Psoas muscle (tissue), 8 donors: Measurements from ENCODE around the gene SASH3. TPM values are rescaled to one million over a fixed set of nuclear protein-coding genes. Genes with fewer than 3 reads are reported as not detected.

Experiments used
- ATAC-seq, 4 donors: fragments of 200-7000 bp; cut with Tn5 transposase; one replicate each; pipeline ENCODE4 v1.9.1; 2020; ENCODE audit warnings: moderate library complexity in 3 of 4, mild to moderate bottlenecking in 2 of 4
- DNase-seq, 2 donors: peaks; one replicate each; pipeline ENCODE4 v3.0.0-alpha.2; 2020
- H3K27ac ChIP-seq: fragments of 200-600 bp; one replicate; pipeline ENCODE4 v1.8.0; 2022
- H3K27me3 ChIP-seq, 3 donors: fragments of 200-600 bp in 1 of 3; one replicate each; pipeline versions ENCODE4 v1.6.1 to v1.8.0; 2013 to 2022; ENCODE audit warnings: low read length in 2 of 3, mild to moderate bottlenecking in 2 of 3, moderate library complexity in 1 of 3; ENCODE audit not compliant: insufficient read depth in 3 of 3
- H3K36me3 ChIP-seq, 2 donors: fragments of 200-600 bp in 1 of 2; one replicate each; pipeline versions ENCODE4 v1.6.1 to v1.8.0; 2013 to 2022; ENCODE audit warnings: low read depth in 1 of 2, mild to moderate bottlenecking in 1 of 2, moderate library complexity in 1 of 2; ENCODE audit not compliant: insufficient read depth in 1 of 2
- H3K4me1 ChIP-seq: fragments of 200-600 bp; one replicate; pipeline ENCODE4 v1.8.0; 2022
- H3K4me3 ChIP-seq: fragments of 200-600 bp; one replicate; pipeline ENCODE4 v1.8.0; 2022; ENCODE audit warnings: mild to moderate bottlenecking
- H3K9me3 ChIP-seq: fragments of 200-600 bp; one replicate; pipeline ENCODE4 v1.8.0; 2022
- WGBS, 3 donors: extraction: QIAGEN DNeasy Blood & Tissue Kit; methylation state at CpG; one replicate each; pipeline versions ENCODE4 v1.1.6 to v1.1.7; 2013; 5-methylcytosine and 5-hydroxymethylcytosine counted together
- intact Hi-C, 2 donors: fragments of 100-400 bp; cut with DNase I; formaldehyde crosslinking; loops; one replicate each; pipeline versions ENCODE4 v1.11.0 to v1.14.2; 2022
- polyA plus RNA-seq, 3 donors: library from polyadenylated mRNA; stranded (reverse); fragments of 200-250 nt; gene quantifications; one replicate each; pipeline ENCODE4 v1.2.3, GENCODE V29; 2013
- total RNA-seq, 4 donors: library from RNA; stranded (reverse); fragmentation: NEBNext Ultra II Directional in 2 of 4; extraction: Animal tissue kit (Norgen Biotek cat#: 25700) in 2 of 4; gene quantifications; one replicate each; pipeline versions ENCODE4 v1.2.1 to v1.2.4, GENCODE V29; 2021 to 2023
- TF ChIP-seq, protein P1 (sequence below): fragments of 200-600 bp; IDR thresholded peaks from one replicate; pipeline ENCODE4 v1.8.0; 2022; ENCODE audit warnings: antibody characterized with exemption
- donor health status: healthy with polysubstance abuse.
- donor health status: DM: no; HTN: no; CAD: no; lungs with moderate emphysema.
- donor health status: Bipolar disorder and iron deficiency.
- donor health status: healthy.
- donor health status: DM: yes; HTN: yes; CAD: no.
- donor health status: DM: no; HTN: no; CAD: no.
- donor health status: DM: no; HTN: no; CAD: no.
- donor health status: DM: yes; HTN: yes; CAD: no.

The SASH3 gene
- total and polyA plus RNA-seq, 7 donors, result 0.58 to 2.5 (median 2.2) TPM

DNA sequence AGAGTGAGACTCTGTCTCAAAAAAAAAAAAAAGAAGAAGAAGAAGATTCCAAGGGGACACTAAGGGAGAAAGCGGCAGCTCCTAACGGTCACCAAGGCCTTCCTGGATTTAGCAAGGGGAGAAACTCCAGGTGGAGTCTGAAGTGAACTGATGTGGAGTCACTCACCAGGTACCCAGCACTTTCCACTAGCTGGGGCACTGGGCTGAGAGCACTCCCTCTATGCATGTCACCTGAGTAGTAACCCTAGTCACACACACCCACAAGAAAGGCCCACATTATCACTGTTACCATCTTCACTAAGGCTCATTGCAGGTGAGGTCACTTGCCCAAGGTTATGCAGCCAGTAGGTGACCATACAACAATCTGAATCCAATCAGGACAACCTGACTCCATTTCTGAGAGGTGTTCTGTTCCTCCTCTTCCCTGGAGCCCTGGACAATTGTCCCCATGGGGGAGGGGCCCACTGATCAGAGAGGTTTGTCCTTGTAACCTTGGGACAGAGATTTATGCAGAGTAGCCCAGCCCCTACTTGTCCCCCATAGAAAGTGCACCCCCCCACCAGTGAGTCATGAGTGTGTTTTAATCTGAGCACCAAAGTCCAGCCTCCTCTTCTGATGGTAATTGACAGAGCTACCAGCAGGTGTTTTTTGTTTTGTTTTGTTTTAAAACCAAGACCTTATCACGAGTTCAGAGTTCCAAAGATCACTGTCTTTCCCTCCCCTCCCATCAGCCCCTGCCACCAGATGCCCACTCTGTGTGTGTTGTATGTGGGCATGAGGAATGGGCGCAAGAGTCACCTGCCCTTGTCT is 5.9 kb upstream of the SASH3 start:
- WGBS, 3 donors, result 79 to 87% (median 79%) methylated on average over 4 of the region's 4 CpGs
- Histone ChIP-seq H3K27ac (no peak overlapping the region), H3K4me3 (no peak overlapping the region), H3K36me3 (no peaks in the 10 kb centered on the region), H3K9me3 (no peaks in the 10 kb centered on the region), H3K27me3 (no peaks in the 10 kb centered on the region), H3K4me1 (no peaks in the 10 kb centered on the region)
- ATAC-seq (no peak), DNase-seq (peak in 1 of 2 donors; percentile 3)
- TF ChIP-seq, protein P1, sequence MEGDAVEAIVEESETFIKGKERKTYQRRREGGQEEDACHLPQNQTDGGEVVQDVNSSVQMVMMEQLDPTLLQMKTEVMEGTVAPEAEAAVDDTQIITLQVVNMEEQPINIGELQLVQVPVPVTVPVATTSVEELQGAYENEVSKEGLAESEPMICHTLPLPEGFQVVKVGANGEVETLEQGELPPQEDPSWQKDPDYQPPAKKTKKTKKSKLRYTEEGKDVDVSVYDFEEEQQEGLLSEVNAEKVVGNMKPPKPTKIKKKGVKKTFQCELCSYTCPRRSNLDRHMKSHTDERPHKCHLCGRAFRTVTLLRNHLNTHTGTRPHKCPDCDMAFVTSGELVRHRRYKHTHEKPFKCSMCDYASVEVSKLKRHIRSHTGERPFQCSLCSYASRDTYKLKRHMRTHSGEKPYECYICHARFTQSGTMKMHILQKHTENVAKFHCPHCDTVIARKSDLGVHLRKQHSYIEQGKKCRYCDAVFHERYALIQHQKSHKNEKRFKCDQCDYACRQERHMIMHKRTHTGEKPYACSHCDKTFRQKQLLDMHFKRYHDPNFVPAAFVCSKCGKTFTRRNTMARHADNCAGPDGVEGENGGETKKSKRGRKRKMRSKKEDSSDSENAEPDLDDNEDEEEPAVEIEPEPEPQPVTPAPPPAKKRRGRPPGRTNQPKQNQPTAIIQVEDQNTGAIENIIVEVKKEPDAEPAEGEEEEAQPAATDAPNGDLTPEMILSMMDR, result no peak
- intact Hi-C loops, result no loop called here

DNA sequence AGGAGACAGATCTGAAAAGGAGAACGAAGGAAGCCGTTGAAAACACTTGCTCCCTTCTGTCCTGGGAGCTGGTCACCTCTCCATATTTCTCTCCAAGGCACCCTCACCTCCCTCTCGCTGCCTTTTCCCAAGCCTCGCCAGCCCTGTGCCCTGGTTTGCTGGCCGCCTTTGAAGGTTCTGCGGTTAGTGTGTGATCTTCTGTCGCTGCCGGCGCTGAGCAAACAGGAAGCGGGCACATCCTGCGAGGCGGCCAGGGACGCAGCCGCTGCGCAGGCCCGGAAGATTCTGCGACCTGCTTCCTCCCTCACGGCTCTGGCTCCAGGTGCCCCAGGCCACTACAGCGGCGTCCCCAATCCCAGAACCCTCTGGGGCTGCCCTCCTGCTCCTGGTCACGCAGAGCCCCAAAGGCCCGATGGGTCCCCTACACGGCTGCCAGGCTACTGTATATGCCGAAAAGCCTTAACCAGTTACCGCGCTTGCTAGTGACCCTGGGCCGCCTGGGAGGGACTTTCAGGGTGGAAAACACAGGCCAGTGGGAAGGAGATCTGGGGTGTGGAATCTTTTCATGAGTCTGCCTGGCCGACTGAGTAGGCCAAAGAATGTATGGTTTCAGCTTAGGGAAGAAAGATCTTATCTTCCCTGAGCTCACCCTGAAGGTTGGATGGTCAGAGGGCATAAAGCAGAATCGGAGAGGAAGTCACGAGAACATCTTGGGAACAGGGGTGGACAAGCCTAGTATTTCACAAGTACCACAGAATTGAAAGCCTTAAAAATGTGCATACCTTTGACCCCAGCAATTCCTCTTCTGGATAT is 2.3 kb upstream of the SASH3 start:
- Histone ChIP-seq H3K36me3 (no peaks in the 10 kb centered on the region), H3K4me1 (no peaks in the 10 kb centered on the region)

DNA sequence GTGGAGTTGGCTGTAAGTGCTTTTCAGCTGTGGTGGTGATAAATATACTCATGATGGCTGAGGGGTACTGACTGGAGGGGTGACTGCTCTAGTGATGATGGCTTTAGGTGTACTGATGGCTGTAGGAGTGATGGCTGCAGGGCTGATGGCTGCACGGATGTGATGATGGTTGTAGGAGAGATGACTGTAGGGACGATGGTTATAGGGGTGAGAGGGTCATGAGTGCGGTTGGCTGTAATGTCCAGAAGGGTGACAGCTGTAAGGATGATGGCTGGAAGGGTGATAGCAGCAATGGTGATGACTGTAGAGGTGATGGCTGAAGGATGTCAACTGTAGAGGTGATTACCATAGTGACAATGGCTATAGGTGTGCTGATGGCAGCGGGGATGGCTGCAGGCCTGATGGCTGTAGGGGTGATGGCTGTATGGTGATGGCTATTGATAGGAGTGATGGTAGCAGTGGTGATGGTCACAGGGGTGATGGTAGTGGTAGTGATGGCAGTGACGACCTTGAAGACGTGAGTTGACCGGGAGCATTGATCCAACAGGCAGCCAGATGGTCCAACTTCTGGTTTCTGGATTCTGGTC is 570 bp upstream of the SASH3 start:
- peak in 1 of 2 donors; percentile 29 for DNase-seq
- no peak overlapping the region for H3K27ac ChIP-seq
- no peaks in the 10 kb centered on the region for H3K4me1 ChIP-seq
- intact Hi-C loops, result no loop called here
- TF ChIP-seq, protein P1, result no peak
- WGBS, 3 donors, result 87 to 91% (median 90%) methylated on average over 7 of the region's 7 CpGs
- ATAC-seq, result no peak
- H3K36me3 ChIP-seq, result no peaks in the 10 kb centered on the region
- H3K4me3 ChIP-seq, result no peak overlapping the region
- H3K27me3 ChIP-seq, result peaks cover 0 to 3% (median 0%) of the 10 kb centered on the region in 3 donors
- H3K9me3 ChIP-seq, result no peaks in the 10 kb centered on the region

More for the DNA sequence above, 2.3 kb upstream of the SASH3 start:
- WGBS, 3 donors, result 62 to 74% (median 64%) methylated on average over 18 to 30 of the region's 30 CpGs
- peak; percentile 47 to 68 for DNase-seq
- peak overlapping the region; percentile 23 for H3K27ac ChIP-seq
- H3K27me3 ChIP-seq, result no peaks in the 10 kb centered on the region
- ATAC-seq, result peak in 1 of 4 donors; percentile 38
- intact Hi-C loops, result no loop called here
- no peaks in the 10 kb centered on the region for H3K9me3 ChIP-seq
- TF ChIP-seq, protein P1, result no peak
- no peak overlapping the region for H3K4me3 ChIP-seq

DNA sequence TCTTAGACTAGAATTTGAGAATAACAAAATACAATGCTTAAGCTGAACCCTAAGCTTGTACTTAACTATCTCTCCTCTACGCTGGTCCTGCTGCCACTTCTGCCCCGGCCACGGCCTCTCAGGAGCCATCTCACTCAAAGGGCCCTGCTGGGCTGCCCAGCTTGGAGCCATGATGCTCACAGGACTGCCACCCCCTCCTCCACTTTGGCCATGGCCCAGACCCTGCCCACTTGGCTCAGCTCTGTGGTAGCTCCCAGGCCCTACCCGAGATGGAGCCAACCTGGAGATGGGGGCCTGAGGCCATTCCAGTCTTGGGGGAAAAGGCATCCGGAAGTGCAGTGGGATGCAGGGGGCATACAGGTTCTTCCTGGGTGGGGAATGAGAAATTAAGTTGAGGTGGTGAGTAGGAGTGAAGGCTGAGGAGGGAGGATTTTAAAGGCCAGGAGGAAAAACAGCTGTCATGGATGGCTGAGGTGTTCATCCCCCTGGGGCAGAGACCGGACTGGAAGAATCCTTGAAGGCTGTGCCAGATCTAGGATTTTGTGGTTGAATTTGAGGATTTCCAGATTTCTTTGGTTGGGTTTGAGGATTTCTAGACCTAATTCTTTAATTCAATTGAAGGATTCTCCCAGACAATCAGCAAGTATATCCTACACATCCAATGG is 824 bp downstream of the SASH3 start:
- no peak for ATAC-seq
- Histone ChIP-seq H3K4me1 (no peaks in the 10 kb centered on the region), H3K4me3 (peak overlapping the region; percentile 25), H3K27ac (no peak overlapping the region), H3K27me3 (peaks cover 0 to 3% (median 0%) of the 10 kb centered on the region in 3 donors), H3K36me3 (no peaks in the 10 kb centered on the region), H3K9me3 (no peaks in the 10 kb centered on the region)
- 81 to 87% (median 82%) methylated on average over 6 of the region's 6 CpGs for WGBS, 3 donors
- intact Hi-C loops, result no loop called here
- TF ChIP-seq, protein P1, result no peak
- peak in 1 of 2 donors; percentile 43 for DNase-seq
